HepG2 (cell line): Measurements from ENCODE around the gene PCIF1. TPM values are rescaled to one million over a fixed set of nuclear protein-coding genes. Genes with fewer than 3 reads are reported as not detected.

ENCODE experiments used
- ADNP ChIP-seq: sonication (generic); formaldehyde crosslinking; IDR thresholded peaks from 2 replicates; pipeline ENCODE4 v1.4.0; 2020; ENCODE audit warnings: missing genetic modification reagents
- AGO2 ChIP-seq: fragments of 200-400 bp; formaldehyde crosslinking; optimal IDR thresholded peaks from 2 replicates; pipeline ENCODE3; 2017; ENCODE audit warnings: mild to moderate bottlenecking, low read depth, low read length, moderate library complexity
- DZIP1 ChIP-seq: sonication (generic); formaldehyde crosslinking; IDR thresholded peaks from 2 replicates; pipeline ENCODE4 v1.5.0; 2020; ENCODE audit warnings: mild to moderate bottlenecking, missing genetic modification reagents
- ELF3 ChIP-seq: IDR thresholded peaks from 2 replicates; pipeline ENCODE4 v1.6.1; 2016; ENCODE audit warnings: missing genetic modification reagents, missing compliant biosample characterization
- ETV6 ChIP-seq: sonication (generic); formaldehyde crosslinking; conservative IDR thresholded peaks from 2 replicates; pipeline ENCODE4 v1.4.0; 2020; ENCODE audit warnings: missing genetic modification reagents
- FOXA1 ChIP-seq, 2 experiments: fragments of 450-650 bp in 1 of 2; sonication (generic) in 1 of 2; formaldehyde crosslinking in 1 of 2; IDR thresholded peaks; 2 replicates each; pipeline versions ENCODE4 v1.4.0 to v1.6.1; 2016 to 2020; ENCODE audit warnings: missing genetic modification reagents in 1 of 2
- FOXA3 ChIP-seq: IDR thresholded peaks from 2 replicates; pipeline ENCODE4 v1.6.1; 2016; ENCODE audit warnings: missing genetic modification reagents, missing compliant biosample characterization
- IRX3 ChIP-seq: sonication (generic); formaldehyde crosslinking; IDR thresholded peaks from 2 replicates; pipeline ENCODE4 v1.8.1; 2023; ENCODE audit warnings: mild to moderate bottlenecking, low read depth, missing genetic modification reagents, borderline replicate concordance
- KDM6A ChIP-seq: IDR thresholded peaks from 2 replicates; pipeline ENCODE4 v1.6.1; 2016; ENCODE audit warnings: low read depth
- MXD3 ChIP-seq: IDR thresholded peaks from 2 replicates; pipeline ENCODE4 v1.6.1; 2016; ENCODE audit warnings: mild to moderate bottlenecking, missing biosample characterization, missing genetic modification reagents
- NFYB ChIP-seq: sonication (generic); formaldehyde crosslinking; IDR thresholded peaks from 2 replicates; pipeline ENCODE4 v1.4.0; 2020; ENCODE audit warnings: missing genetic modification reagents
- PAF1 ChIP-seq: IDR thresholded peaks from 2 replicates; pipeline ENCODE4 v1.6.1; 2016; ENCODE audit warnings: missing genetic modification reagents, missing compliant biosample characterization
- POLR2G ChIP-seq: fragments of 200-400 bp; formaldehyde crosslinking; IDR thresholded peaks from 2 replicates; pipeline ENCODE4 v1.6.1; 2018; ENCODE audit warnings: mild to moderate bottlenecking, low read depth, low read length, moderate library complexity
- PRMT3 ChIP-seq: sonication (generic); formaldehyde crosslinking; IDR thresholded peaks from 2 replicates; pipeline ENCODE4 v1.8.1; 2022; ENCODE audit warnings: low read depth, mild to moderate bottlenecking, moderate library complexity, missing genetic modification reagents, borderline replicate concordance
- REPIN1 ChIP-seq: sonication (generic); formaldehyde crosslinking; IDR thresholded peaks from 2 replicates; pipeline ENCODE4 v1.8.0; 2022; ENCODE audit warnings: missing genetic modification reagents, low read depth, mild to moderate bottlenecking, borderline replicate concordance
- RFXANK ChIP-seq: IDR thresholded peaks from 2 replicates; pipeline ENCODE4 v1.6.1; 2016
- SMYD3 ChIP-seq: sonication (generic); formaldehyde crosslinking; IDR thresholded peaks from 2 replicates; pipeline ENCODE4 v1.8.1; 2023; ENCODE audit warnings: mild to moderate bottlenecking, missing genetic modification reagents
- TGIF2 ChIP-seq: IDR thresholded peaks from 2 replicates; pipeline ENCODE4 v1.6.1; 2016; ENCODE audit warnings: control low read depth, missing compliant biosample characterization
- THAP7 ChIP-seq: sonication (generic); formaldehyde crosslinking; IDR thresholded peaks from 2 replicates; pipeline ENCODE4 v1.8.1; 2023; ENCODE audit warnings: mild to moderate bottlenecking, missing genetic modification reagents
- TSC22D2 ChIP-seq: sonication (generic); formaldehyde crosslinking; IDR thresholded peaks from 2 replicates; pipeline ENCODE4 v1.5.1; 2020; ENCODE audit warnings: missing genetic modification reagents, mild to moderate bottlenecking, borderline replicate concordance
- ZBTB1 ChIP-seq: sonication (generic); formaldehyde crosslinking; IDR thresholded peaks from 2 replicates; pipeline ENCODE4 v1.4.0; 2020; ENCODE audit warnings: missing genetic modification reagents, borderline replicate concordance
- ZBTB20 ChIP-seq: sonication (generic); formaldehyde crosslinking; IDR thresholded peaks from 2 replicates; pipeline ENCODE4 v1.8.1; 2023; ENCODE audit warnings: missing genetic modification reagents, low read depth, mild to moderate bottlenecking, borderline replicate concordance
- ZEB1 ChIP-seq: IDR thresholded peaks from 2 replicates; pipeline ENCODE4 v1.6.1; 2012; ENCODE audit warnings: mild to moderate bottlenecking, low read depth, inconsistent platforms; ENCODE audit not compliant: insufficient replicate concordance
- ZKSCAN8 ChIP-seq: IDR thresholded peaks from 2 replicates; pipeline ENCODE4 v1.6.1; 2016; ENCODE audit warnings: borderline replicate concordance, missing genetic modification reagents, missing compliant biosample characterization
- ZNF124 ChIP-seq: sonication (generic); formaldehyde crosslinking; IDR thresholded peaks from 2 replicates; pipeline ENCODE4 v1.4.0; 2020; ENCODE audit warnings: missing genetic modification reagents
- ZNF296 ChIP-seq: sonication (generic); formaldehyde crosslinking; conservative IDR thresholded peaks from 2 replicates; pipeline ENCODE4 v1.5.0; 2020; ENCODE audit warnings: mild to moderate bottlenecking, missing genetic modification reagents
- ZNF563 ChIP-seq: sonication (generic); formaldehyde crosslinking; IDR thresholded peaks from 2 replicates; pipeline ENCODE4 v1.8.0; 2022; ENCODE audit warnings: mild to moderate bottlenecking, moderate library complexity, missing genetic modification reagents
- ZNF780A ChIP-seq: sonication (generic); formaldehyde crosslinking; IDR thresholded peaks from 2 replicates; pipeline ENCODE4 v1.8.0; 2022; ENCODE audit warnings: mild to moderate bottlenecking, missing genetic modification reagents, moderate library complexity
- ZNF788 ChIP-seq: sonication (generic); formaldehyde crosslinking; IDR thresholded peaks from 2 replicates; pipeline ENCODE4 v1.5.0; 2020; ENCODE audit warnings: mild to moderate bottlenecking, missing genetic modification reagents, borderline replicate concordance
- ZSCAN30 ChIP-seq: sonication (generic); formaldehyde crosslinking; IDR thresholded peaks from 2 replicates; pipeline ENCODE4 v1.5.0; 2020; ENCODE audit warnings: mild to moderate bottlenecking, missing genetic modification reagents
- polyA plus RNA-seq, 8 experiments: library from polyadenylated mRNA; depleted of rRNA in 3 of 8; stranded (reverse) in 7 of 8; unstranded in 1 of 8; fragments of >200 nt; fragmentation: Illumina TruSeq in 4 of 8; extraction: Trizol in 4 of 8; gene quantifications; 2 replicates each; pipeline versions ENCODE4 v1.2.1 to v1.2.3, GENCODE V29; 2011 to 2016; ENCODE audit warnings: low read depth in 4 of 8, missing spikeins in 1 of 8, mixed read lengths in 1 of 8; ENCODE audit not compliant: insufficient read depth in 1 of 8
- total RNA-seq, 5 experiments: library from RNA; depleted of rRNA; stranded (reverse); fragments of >200 nt; fragmentation: Illumina TruSeq; extraction: Trizol; gene quantifications; 2 replicates each; pipeline ENCODE4 v1.2.3, GENCODE V29; 2016; ENCODE audit warnings: low read depth in 1 of 5

The PCIF1 gene
- total and polyA plus RNA-seq, 2 of the 13 experiments (the other 11 are each of a cell fraction or from before 2014, with no cell fraction given): 20.9 to 24.4 TPM

GRCh38 chr20:45948261-45948733, 13.8 kb downstream of the PCIF1 start (continued):
- TF ChIP-seq ADNP (no peak), REPIN1 (no peak), THAP7 (0 out of 2 replicates have a peak, but pooled peaks have one; percentile 61), NFYB (CRISPR knock-in tag) (no peak), ZSCAN30 (no peak), ZNF780A (CRISPR knock-in tag) (no peak), FOXA3 (CRISPR knock-in tag) (no peak), TGIF2 (CRISPR knock-in tag) (no peak), ZBTB1 (CRISPR knock-in tag) (no peak), TSC22D2 (CRISPR knock-in tag) (no peak), ZBTB20 (CRISPR knock-in tag) (no peak), PRMT3 (CRISPR knock-in tag) (0 out of 2 replicates have a peak, but pooled peaks have one; percentile 64), RFXANK (CRISPR knock-in tag) (no peak), ZEB1 (no peak), ZKSCAN8 (CRISPR knock-in tag) (no peak), DZIP1 (CRISPR knock-in tag) (0 out of 2 replicates have a peak, but pooled peaks have one; percentile 61), ZNF296 (no peak), MXD3 (CRISPR knock-in tag) (no peak), POLR2G (peak; percentile 9; the same call in 1 of the 2 replicates), IRX3 (CRISPR knock-in tag) (no peak), ELF3 (no peak), SMYD3 (CRISPR knock-in tag) (no peak), PAF1 (CRISPR knock-in tag) (0 out of 2 replicates have a peak, but pooled peaks have one; percentile 4), ZNF124 (CRISPR knock-in tag) (no peak), KDM6A (CRISPR knock-in tag) (no peak), ETV6 (CRISPR knock-in tag) (no peak), ZNF563 (0 out of 2 replicates have a peak, but pooled peaks have one; percentile 0), ZNF788 (CRISPR knock-in tag) (0 out of 2 replicates have a peak, but pooled peaks have one; percentile 30), AGO2 (peak; percentile 89), FOXA1 (IDR thresholded peaks at IDR 0.05) (no peak), FOXA1 (CRISPR knock-in tag; IDR thresholded peaks at IDR 0.05) (no peak)
